Stimulated activated CD4-positive, alpha-beta T cell treated with anti-CD3 and anti-CD28 coated beads, Interleukin-1b, Interleukin-23, amount 100 ng/mL, for 4 hours (primary cell): ENCODE data around the gene MITF.

Experiments used
- DNase-seq, 2 donors: peaks; one replicate each; pipeline ENCODE4 v3.0.0-alpha.2; 2020; ENCODE audit warnings: low read depth in 2 of 2

MITF gene

DNA sequence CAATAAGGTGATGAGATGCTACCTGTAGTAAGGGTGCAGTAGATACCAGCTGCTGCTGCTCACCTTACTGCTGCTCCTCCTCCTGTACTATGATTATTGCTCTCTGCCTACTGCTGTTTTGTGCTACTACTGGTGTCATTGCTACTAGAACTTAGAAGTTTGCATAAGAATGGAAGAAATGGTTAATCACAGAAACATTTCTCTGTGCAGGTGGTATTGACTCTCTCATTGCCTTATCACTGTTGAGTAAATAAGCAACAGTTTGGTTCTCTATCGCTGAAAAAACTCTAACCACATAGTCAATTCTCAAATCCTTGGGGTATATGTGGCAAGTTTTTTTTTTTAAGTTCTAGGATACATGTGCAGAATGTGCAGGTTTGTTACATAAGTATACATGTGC, 16.5 kb downstream of the MITF start:
- DNase-seq, result no peak

DNA sequence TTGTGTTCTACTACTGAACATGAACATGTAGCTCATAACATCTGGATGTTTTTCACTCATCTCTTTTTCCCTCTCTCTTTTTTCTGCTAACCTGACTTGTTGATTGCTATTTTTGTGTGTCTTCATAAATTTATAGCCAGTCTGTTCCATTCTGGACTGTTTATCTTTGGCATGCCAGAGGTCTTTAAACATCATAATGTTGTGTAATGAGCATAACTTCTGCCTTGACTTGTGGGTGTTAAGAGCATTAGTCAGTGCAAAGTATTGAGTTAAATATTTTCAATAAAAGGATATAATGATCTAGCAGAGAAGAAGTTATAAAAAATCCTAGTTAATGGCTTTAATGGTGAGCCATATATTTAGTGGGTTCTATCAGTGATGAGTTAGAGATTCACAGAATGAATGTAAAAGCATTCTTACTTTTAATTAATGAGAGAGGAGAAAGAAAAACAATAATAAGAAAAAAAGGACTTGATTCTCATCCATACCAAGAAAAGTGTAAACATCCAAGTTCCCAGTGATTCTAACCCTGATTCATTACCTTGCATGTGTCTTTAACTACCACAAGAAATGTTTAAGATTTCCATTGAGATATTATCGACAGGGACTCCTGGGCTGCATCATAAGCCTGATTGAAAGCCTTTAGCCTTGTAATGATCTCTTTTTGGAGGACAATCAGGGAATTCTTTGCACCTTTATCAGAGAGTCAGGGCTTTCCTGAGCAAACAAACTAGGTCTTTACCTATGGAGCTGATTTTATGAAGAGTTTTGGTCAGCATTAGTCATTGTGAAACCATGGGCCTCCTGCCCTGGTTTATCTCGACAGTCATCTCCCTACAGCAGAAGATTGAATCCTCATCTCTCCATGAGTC, 22.9 kb downstream of the MITF start:
- DNase-seq, result no peak

DNA sequence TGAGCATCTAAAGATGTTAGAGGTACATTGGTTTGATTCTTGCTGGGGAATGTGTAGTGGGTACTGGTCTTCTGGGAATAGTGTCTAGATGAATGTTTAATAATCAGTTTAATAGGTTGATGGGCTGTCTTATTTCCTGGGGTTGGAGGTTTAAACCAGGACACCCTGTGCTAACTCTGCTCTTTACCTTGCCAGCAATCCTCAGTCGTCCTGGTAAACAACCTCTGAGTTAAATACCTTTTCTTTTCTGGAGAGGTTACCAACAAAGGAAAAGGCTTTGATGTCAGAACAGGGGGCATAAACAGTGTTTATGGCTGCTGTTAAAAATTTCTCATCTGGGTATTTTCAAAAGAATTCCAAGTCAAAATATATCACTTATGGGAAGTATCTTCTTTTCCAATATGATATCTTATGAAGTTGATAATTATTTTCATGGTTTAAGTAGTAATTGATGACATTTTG, 23.5 kb downstream of the MITF start:
- DNase-seq, result no peak

DNA sequence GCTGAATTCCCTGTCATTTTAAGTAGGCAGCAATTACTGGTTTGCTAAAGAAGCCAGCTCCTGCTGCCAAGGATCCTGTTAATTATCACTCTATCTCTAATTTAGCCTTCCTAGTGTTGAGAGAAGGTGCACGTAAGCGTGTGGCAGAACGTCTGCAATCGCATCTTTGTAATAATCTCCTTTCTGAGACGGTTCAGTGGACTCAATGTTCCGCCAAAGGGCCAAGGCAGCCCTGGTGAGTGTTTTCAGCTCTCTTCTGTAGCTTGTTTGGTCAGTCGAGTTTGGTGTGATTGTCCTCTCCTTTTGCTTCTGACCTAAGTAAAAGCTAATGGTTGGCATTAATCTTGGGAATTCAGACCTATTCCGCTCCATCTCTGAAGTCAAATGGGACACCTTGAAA, 24.2 kb downstream of the MITF start:
- no peak for DNase-seq

DNA sequence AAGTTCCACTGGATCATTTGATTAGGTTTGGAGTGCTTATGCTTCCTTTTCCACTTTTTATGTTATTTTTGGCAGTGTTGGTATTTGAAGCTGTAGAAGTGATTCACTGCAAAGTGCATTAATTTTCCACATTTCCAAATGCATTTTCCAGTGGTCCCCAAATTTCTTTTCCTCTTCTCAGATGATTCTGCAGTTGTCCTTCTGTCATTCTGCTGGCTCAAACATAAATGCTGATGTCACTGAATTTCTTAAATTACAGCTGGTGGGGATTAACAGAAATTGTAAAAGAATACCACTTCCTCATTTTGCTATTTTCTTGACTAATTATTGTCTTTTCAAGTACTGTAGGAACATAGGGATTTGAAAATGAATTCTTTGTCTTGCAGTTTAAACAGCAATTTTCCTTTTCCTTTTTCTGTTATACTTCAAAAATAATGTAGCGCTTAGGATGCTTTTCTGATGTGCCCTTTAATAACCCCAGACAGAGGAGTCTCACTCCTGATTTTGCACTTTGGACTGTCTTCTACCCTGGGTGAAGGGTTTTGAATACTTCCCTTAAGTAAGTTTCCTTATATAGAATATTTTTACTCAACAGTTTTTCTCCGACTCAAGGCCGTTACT, 25.0 kb downstream of the MITF start:
- no peak for DNase-seq

DNA sequence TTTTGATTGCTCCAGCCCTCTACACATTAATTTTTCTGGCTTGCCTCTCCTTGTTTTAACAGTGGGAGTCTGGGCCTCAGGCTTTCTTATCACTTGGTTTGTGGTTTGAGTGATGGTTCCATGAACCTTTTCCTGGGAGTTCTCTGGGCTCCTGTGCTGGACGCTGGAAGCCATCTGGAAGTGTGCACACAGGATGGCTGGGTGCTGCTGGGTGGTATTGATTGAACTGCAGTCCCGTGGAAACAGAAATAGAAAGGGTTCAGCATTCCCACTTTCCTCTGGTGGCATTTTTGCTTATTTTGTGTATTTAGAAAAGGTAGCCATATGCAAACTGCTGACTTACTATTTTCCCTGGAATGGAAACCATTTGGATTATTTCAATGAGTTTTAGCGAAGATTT, 25.6 kb downstream of the MITF start:
- DNase-seq, result no peak

DNA sequence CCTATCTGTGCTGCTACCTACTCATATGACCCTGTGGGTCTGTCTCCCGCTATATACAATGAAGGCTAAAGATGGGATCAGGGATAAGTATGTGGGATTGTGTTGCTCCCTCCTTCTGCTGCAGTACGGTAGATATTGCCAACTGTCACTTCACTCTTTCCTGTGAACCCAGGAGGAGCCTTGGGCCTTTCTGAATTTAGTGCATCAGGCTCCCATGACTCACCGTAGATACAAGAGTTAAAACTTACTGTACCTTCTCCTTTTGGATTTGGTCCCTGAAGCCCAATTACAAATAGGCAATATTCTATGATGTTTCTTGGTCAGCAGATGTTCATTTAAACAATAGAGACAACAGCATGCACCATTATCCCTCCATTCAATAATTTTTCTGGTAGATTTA, 27.4 kb downstream of the MITF start:
- no peak for DNase-seq

DNA sequence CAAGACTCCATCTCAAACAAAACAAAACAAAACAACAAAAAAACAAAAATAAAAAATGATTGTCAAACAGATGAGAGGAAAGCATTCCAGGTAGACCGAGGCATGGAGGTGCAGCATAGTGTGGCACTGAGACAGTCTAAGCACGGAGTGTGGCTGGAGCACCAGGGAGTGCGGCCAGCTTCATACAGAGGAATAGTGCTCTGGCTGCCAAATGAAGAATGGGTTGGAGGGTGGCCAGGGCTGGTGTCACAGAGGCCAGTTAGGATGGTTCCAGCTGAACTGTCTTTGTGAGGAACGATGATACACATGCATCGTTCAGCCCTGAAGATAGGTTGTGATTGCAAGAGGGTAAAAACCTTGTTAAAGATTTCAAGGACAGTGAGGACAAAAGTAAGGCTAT, 28.3 kb downstream of the MITF start:
- DNase-seq, result no peak

DNA sequence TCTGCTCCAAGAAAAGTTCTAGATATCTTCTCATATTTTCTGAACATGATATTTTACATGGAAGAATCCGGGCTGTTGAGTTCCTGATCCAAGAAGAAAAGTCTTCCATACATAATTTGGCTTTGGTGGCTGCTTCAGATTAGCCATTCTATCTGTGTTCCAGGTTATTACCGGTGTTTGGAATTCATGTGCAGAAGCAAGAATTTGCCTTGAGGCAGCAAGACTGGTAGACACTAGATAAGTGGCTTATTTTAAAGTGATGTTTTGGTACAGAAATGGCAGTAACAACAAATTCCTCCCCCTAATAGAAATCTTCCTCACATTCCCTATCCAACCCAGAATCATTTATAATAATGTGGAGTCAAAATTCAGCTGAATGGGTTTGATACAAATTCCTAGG, 29.2 kb downstream of the MITF start:
- no peak for DNase-seq

DNA sequence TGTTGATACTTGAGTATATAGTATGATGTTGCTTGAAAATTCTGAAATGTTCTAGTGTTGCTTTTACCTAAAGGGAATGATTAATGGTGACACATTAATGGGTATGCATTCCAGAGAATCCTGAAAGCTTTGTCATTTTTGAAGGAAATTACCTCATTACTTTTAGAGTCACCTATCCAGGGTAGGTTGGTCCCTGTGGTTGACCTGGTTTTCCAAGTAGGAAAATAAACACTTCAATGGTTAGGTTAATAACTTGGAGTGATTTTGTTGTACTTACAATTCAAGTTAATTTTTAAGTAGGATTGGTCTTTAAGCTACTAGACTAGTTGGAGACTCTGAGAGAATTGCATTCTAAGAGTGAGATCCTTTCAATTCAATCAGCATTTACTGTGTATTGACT, 31.0 kb downstream of the MITF start:
- no peak for DNase-seq

DNA sequence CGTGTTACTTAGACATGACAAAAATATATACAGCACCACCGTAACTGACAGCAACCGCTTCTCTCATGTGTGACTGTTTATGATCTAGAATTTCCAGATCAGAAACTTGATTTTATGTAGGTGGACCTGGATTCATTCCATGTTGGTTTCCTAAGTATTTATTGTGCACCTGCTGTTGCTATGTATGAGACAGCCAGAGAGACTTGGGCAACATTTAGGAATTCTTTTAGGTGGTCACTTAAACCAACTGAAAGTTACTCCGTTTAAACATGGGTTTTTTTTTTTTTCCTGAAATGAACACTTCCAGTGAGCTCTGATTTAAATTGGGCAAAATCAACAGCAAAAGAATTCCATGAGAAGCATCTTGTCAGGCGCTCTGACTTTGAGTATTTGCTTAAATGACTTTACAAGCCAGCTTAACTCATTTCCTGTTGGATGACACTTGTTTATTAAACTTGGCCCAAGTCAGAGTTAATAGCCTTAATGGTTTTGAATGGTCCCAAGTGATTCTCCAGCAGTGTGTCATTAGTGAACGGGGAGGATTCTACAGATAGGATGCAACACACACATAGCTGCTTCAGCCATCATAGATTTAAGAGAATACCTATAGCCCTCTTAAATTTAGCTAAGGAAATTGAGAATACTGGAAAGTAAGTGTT, 31.8 kb downstream of the MITF start:
- DNase-seq, result no peak

DNA sequence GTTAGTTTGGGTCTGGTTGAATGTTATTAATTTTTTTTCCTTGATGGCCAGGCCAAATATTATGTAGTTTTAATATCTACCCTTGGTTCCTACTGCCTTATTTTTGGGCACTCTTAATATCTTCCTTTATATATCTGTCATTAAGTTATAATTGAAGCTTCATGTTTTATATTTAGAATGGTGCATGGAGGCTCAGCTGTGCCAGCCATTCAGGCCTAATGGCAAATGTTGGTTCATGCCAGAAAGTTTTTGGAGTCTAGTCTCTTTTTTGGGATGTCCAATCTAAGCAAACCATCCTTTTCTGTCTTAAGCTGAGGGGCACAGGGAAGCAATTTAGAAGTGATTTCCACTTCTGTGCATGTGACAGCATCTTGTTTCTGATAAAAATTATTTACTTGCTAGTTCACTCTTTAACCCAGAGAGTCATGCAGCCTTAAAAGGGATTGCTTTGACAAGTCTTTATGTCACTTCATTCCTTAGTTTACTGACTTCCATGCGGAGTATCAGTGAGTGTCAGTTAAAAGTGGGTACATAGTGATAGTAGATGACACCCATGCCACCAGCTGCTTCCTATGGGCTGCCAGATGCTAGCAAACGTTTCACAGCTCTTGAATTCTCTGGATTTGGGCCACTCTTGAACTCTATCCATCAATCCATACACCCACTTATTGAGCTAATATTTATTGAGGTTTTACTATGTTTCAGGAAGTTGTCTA, 33.0 kb downstream of the MITF start:
- no peak for DNase-seq

DNA sequence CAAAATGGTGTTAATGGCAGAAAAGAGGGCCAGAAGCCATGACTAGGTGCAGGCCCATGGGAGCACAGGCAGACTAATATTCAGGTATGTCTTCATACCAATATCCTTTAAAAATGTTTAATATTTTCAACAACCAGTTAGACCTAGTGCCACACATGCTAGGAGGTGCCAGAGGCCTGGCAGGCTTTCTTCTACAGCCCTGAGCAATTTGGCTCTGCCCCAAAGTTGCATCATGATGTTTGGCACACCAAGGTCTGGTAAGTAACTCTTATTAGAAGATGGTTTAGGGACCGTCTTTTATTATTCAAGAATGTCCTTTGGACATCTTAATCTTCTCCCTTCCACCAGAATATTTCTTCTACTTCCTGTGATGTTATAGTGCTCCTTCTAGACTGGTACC, 34.8 kb downstream of the MITF start:
- no peak for DNase-seq

DNA sequence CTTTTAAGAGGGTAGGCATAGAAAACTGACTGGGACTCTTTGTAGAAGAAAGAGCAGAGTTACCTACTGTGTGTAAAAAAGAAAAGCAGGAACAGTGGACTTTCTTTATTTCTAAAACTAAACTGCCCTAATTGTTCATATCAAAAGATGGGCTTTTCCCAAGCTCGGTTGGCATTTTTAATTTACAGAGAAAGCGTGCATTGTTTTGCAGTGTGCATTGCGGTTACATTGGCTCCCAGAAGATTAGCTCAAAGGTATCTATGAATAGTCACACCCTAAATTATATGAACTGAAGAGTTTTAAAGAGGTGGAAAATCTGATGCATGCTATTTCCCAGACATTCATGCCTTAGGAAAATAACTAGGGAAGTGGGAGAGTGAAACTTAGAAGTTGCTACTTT, 36.5 kb downstream of the MITF start:
- no peak for DNase-seq

DNA sequence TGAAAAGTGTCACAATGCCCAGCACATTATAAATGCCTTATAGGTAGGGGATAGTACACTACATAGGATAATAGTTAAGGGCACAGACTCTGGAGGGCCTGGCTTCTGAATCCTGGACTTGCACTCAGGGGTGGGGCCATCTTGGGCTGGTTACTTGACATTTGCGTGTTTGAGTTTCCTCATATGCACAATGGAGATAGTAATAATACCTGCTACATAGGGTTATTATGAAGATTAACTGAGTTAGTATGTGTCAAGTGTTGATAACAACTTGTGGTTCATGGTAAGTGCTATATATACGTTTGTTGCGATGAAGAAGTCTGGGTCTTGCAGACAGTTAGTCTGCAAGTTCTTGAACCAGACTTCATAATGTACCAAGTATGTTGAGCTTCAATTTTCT, 37.0 kb downstream of the MITF start:
- no peak for DNase-seq

DNA sequence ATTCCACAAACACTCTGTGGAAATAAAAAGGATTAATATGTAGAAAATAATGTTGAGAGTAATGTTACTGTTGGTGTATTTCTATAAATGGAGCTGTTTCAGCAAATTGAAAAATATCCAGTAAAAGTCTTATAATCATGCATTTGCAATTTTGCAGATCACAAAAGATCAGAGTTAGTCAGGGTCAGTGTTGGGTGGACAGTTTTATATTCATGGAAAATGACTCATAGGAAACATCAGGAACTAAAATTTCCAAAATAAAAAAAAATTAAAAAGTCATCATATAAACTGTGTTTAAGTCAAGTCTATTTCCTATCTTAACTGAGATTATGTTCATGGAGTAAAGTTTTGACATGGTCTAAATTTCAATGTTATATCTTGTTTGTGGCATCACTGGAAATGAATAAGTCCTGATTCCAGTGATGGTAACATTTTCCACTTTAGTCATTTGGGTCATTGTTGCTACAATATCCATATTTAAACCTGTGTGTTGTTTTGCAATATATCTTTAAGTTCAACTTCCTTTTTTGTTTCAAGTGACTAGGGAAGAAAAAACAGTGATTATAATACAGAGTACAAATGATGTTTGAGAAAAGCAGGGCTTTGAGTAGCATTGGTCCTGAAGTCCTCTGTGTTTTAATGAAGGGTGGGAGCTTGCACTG, 37.8 kb downstream of the MITF start:
- DNase-seq, result no peak

DNA sequence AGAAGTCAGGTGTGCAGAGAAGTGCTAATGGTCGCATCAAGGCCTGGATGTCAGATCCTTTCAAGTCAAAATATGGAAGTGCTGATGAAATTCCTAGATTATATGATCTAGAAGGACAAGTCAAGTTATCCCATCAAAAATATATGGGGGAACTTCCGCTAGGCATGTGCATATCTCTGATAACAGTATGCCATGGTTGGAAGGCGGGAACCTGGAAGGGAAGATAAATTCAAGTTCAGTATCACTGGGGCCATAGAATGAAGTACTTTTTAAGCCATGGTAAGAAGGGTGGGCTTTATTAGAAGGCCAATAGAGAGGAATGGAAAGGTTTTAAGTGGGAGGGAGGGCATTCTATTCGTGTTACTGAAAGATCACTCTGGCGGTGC, 38.3 kb downstream of the MITF start:
- DNase-seq, result no peak

DNA sequence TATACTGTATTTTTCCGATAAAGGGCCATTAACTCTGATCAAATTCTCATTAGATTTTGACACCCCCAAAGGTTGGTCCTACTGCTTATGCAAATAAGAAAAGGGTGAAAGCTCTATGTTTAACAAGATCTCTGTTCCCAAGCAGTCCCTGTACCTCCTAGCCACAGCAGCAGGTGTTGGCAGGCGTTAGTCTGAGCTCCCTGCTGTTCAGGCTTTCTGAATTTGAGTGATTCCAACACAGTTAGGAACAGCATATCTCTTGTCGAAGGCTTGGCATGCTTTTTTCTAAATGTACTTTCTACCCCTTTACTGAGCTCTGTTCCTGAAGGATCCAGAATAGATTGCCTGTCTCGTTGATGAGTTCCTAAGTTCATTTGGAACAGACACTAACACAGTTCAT, 42.3 kb downstream of the MITF start:
- DNase-seq, result no peak

DNA sequence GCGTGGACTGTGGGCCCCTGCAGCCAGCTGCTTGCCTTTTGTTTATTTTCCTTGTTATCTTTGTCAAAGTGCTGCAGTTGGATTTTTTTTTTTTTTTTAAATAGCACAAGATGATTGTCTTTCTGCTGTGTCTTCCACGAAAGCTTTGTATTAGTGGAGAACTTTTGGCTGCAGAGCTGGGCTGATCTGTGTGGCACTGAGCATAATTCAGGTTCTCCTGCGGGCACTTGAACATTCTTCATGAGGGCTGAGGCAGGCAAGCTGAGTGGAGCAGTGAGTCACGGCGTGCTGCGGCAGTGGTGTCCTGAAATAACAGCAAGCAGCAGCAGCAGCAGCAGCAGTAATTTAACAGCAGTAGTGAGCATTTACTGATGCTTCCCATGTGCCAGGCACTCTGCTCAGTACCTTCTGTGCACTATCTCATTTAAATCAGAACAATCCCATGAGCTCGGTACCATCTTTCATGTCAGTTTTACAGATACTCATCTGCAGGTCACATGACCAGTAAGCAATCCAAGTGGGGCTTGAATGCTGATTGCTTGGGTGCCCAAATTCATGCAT, 45.8 kb downstream of the MITF start:
- no peak for DNase-seq

DNA sequence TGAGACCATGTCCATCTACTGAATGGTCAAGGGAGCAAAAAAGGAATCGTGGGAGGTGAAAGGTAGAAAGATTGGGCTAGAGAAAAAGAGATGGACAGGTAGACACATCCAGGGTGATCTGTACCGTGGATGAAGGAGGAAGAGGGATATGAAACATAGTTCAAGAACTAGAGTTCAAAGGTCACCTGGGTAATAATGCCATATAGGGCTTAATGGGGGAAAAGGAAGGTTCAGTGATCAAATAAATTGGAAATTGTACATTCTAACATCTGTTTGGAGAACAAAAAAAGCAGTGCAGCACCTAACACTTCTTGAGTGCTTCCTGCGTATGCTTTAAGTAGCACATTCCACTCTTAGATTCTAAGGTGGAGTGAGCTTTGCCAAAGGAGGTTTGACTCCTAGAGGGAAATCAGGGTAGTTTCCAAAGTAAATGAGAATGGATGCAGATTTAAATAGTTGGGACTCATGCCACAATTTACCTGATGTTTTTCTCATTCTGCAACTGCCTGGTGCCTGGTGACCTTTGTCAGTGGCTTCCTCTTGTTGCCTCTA, 46.6 kb downstream of the MITF start:
- DNase-seq, result no peak

DNA sequence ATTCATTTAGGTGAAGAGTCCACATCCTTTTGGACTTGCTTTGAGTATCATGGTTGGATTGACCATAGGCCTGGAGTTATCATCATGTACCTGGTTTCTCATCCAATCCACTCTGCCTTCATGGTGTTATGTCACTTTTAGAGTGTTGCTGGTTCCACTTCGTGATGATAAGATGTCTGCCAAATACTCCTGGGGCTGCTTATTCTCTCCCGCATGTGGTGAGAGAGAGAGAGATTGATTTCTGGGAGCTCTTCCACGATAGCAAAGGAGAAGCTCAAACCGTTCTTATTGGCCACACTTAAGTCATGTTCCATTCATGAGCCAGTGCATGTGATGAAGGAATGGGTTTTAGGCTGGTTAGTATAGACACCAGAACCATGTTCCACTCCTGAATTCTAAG, 47.6 kb downstream of the MITF start:
- no peak for DNase-seq
